GM12878 (cell line): ENCODE results near the gene DIO3. TPM values are rescaled to one million over a fixed set of nuclear protein-coding genes. Genes with fewer than 3 reads are reported as not detected.

Source experiments
- ATAC-seq: fragments of 200-7000 bp; cut with Tn5 transposase; 3 replicates; pipeline ENCODE4 v1.9.1; 2020; ENCODE audit warnings: mild to moderate bottlenecking, moderate library complexity
- BruUV-seq: library from RNA; stranded (reverse); fragments of 400-500 nt; replicated peaks from 2 replicates; lab custom pipeline; 2021; lab: Mats Ljungman, UMichigan
- CTCF ChIA-PET: fragments of 300-600 bp; sonication (Branson Sonifier 250); formaldehyde crosslinking; extraction: SDS; loops from one replicate; lab custom pipeline; 2021; ENCODE audit warnings: inconsistent platforms; lab: Yijun Ruan, JAX
- POLR2A ChIA-PET: fragments of 350-600 bp; formaldehyde crosslinking; extraction: SDS; loops from one replicate; lab custom pipeline; 2021; ENCODE audit warnings: inconsistent platforms; lab: Charles Lee
- RAD21 ChIA-PET: fragments of 300-600 bp; sonication (Branson Sonifier 250); formaldehyde crosslinking; loops from one replicate; lab custom pipeline; 2023; ENCODE audit warnings: antibody characterized with exemption; ENCODE audit not compliant: unreplicated experiment; lab: Charles Lee
- SMC1A ChIA-PET: fragments of 300-600 bp; sonication (Branson Sonifier 250); formaldehyde crosslinking; loops from one replicate; lab custom pipeline; 2023; ENCODE audit not compliant: unreplicated experiment, uncharacterized antibody; lab: Charles Lee
- DNase-seq: peaks from one replicate; pipeline ENCODE4 v3.0.0-alpha.2; 2011; ENCODE audit warnings: low read depth, low spot score
- FAIRE-seq: peaks from 3 replicates; lab custom pipeline; 2011; peaks lifted over from hg19 to GRCh38; lab: Jason Lieb, UNC
- H2AFZ ChIP-seq: 2 replicates; pipeline ENCODE4 v1.6.0; 2011; ENCODE audit warnings: low read depth, low read length, control low read depth; ENCODE audit not compliant: control insufficient read depth
- H3K27ac ChIP-seq: 2 replicates; pipeline ENCODE4 v1.5.1; 2011; ENCODE audit warnings: control low read depth; ENCODE audit not compliant: control insufficient read depth, insufficient read depth
- H3K27me3 ChIP-seq, 2 experiments: replicated peaks in 1 of 2; 2 replicates each; pipeline versions ENCODE4 v1.6.0 to v1.6.1; 2011; ENCODE audit warnings: low read length in 1 of 2; ENCODE audit not compliant: control insufficient read depth in 2 of 2, insufficient read depth in 2 of 2
- H3K36me3 ChIP-seq, 2 experiments: 2 replicates each; pipeline ENCODE4 v1.5.1; 2011; ENCODE audit warnings: low read length in 1 of 2; ENCODE audit not compliant: control insufficient read depth in 2 of 2, insufficient read depth in 2 of 2
- H3K4me1 ChIP-seq: 2 replicates; pipeline ENCODE4 v1.6.1; 2011; ENCODE audit warnings: mild to moderate bottlenecking, low read length, moderate library complexity, mixed read lengths; ENCODE audit not compliant: control insufficient read depth, insufficient read depth
- H3K4me2 ChIP-seq: 2 replicates; pipeline ENCODE4 v1.6.0; 2011; ENCODE audit warnings: control low read depth; ENCODE audit not compliant: control insufficient read depth, insufficient read depth
- H3K4me3 ChIP-seq: fragments of 200-600 bp; sonication (generic); 2 replicates; pipeline ENCODE4 v1.5.1; 2016
- H3K79me2 ChIP-seq: 2 replicates; pipeline ENCODE4 v1.6.0; 2011; ENCODE audit warnings: low read length; ENCODE audit not compliant: control insufficient read depth, insufficient read depth
- H3K9ac ChIP-seq: 2 replicates; pipeline ENCODE4 v1.8.0; 2011; ENCODE audit warnings: low read length, control low read depth, mixed read lengths; ENCODE audit not compliant: control insufficient read depth, insufficient read depth
- H3K9me3 ChIP-seq: replicated peaks from 3 replicates; pipeline ENCODE4 v1.5.1; 2011; ENCODE audit warnings: mild to moderate bottlenecking, low read length; ENCODE audit not compliant: control insufficient read depth, insufficient read depth
- H4K20me1 ChIP-seq: 2 replicates; pipeline ENCODE4 v1.6.0; 2011; ENCODE audit not compliant: control insufficient read depth, insufficient read depth
- CBX5 ChIP-seq: sonication (generic); IDR thresholded peaks from 2 replicates; pipeline ENCODE4 v1.6.1; 2016; ENCODE audit warnings: low read depth, moderate library complexity, mild to moderate bottlenecking, inconsistent platforms
- CTCF ChIP-seq, 3 experiments: IDR thresholded peaks in 2 of 3; conservative IDR thresholded peaks in 1 of 3; 2 replicates each; pipeline ENCODE4 v1.5.1; 2011; ENCODE audit warnings: low read depth in 3 of 3, low read length in 3 of 3, mild to moderate bottlenecking in 3 of 3, control low read depth in 2 of 3, moderate library complexity in 2 of 3, inconsistent platforms in 1 of 3, mixed read lengths in 1 of 3; ENCODE audit not compliant: control insufficient read depth in 2 of 3, insufficient read depth in 1 of 3; ENCODE audit errors: extremely low read depth in 1 of 3
- IRF3 ChIP-seq: fragments of 450-650 bp; IDR thresholded peaks from 2 replicates; pipeline ENCODE4 v1.6.1; 2014; ENCODE audit warnings: mild to moderate bottlenecking
- JUNB ChIP-seq: IDR thresholded peaks from 2 replicates; pipeline ENCODE4 v1.6.1; 2016; ENCODE audit warnings: antibody characterized with exemption, mild to moderate bottlenecking
- MEF2B ChIP-seq: fragments of 450-650 bp; IDR thresholded peaks from 2 replicates; pipeline ENCODE4 v1.6.1; 2018; ENCODE audit warnings: mild to moderate bottlenecking, moderate library complexity; ENCODE audit not compliant: partially characterized antibody, poor library complexity, severe bottlenecking
- WGBS: methylation state at CpG from one replicate; pipeline ENCODE4 v1.1.6; 2016; ENCODE audit warnings: low lambda C conversion rate; ENCODE audit not compliant: insufficient replicate concordance, insufficient coverage; ENCODE audit errors: missing lambda C conversion rate; 5-methylcytosine and 5-hydroxymethylcytosine counted together
- in situ Hi-C: fragments of 300-500 bp; cut with MboI; formaldehyde crosslinking; loops from 9 replicates; pipeline ENCODE4 v1.14.3; 2018; ENCODE audit warnings: mixed read lengths
- intact Hi-C: fragments of 100-400 bp; cut with micrococcal nuclease; formaldehyde crosslinking; loops from one replicate; pipeline ENCODE4 v1.14.2; 2022; ENCODE audit not compliant: unreplicated experiment
- polyA plus RNA-seq, 11 experiments: library from polyadenylated mRNA; depleted of rRNA in 4 of 11; unstranded in 6 of 11; stranded (reverse) in 5 of 11; fragments of >200 nt; fragmentation: Nextera tagmentation in 4 of 11; fragmentation: Illumina TruSeq in 1 of 11; extraction: Ambion mirVana in 4 of 11; extraction: Trizol in 1 of 11; gene quantifications; 1 replicate in 1 of 11; 2 replicates in 10 of 11; pipeline versions ENCODE4 v1.2.1 to v1.2.3, GENCODE V29; 2011 to 2016; ENCODE audit warnings: inconsistent platforms in 2 of 11, missing spikeins in 2 of 11, low read depth in 1 of 11
- total RNA-seq, 4 experiments: library from RNA; depleted of rRNA in 3 of 4; stranded (reverse); fragments of >200 nt in 3 of 4; fragmentation: Illumina TruSeq in 1 of 4; extraction: Trizol in 1 of 4; gene quantifications; 2 replicates each; pipeline versions ENCODE4 v1.2.1 to v1.2.3, GENCODE V29; 2013 to 2021
- TF ChIP-seq, protein P1 (sequence below): IDR thresholded peaks from 2 replicates; pipeline ENCODE4 v1.6.1; 2012; ENCODE audit warnings: low read length, inconsistent platforms

Gene DIO3
- total and polyA plus RNA-seq, 10 of the 15 experiments (the other 5 are each of a cell fraction or from before 2014, with no cell fraction given) = not detected

DNA sequence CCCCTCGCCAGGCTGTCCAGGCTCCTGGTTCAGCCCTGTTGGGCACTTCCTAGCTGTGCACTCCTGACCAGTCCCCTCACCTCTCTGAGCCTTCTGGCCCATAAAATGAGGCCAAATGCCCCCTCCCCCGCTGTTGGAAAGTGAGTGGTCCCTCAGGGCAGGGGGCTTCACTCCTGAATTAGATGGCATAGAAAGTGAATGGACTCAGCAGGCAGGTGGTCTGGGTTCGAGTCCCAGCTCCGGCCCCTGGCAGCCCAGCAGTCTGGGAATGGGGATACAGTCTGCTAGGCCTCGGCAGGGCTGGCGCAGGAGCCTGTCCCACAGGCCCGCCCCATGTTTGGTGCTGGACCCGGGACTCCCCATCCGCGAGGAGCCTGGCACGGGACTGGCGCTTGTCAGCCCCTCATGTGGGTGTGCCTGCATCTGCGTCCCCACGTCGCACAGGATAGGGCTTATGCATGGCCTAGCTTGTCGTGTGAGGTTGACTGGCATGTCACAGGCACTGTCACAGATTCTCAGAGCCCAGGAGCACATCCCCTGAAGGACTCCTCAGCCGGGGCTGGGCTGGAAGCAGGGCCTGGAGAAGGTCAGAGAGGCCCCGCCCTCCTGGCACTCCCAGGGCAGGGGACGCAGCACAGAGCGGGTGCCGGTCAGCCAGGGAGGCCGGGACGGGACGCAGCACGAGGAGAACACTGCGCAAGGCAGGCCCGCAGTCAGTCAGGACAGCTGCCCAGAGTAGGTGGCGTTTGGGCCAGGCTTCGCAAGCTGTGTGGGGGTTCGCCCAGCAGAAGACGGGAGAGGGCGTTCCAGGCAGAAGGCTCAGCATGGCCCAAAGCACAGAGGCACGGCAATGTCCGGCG is 40.5 kb downstream of the DIO3 start (continued):
- TF ChIP-seq CTCF (IDR thresholded peaks at IDR 0.05 in 2 of 3, conservative IDR thresholded peaks at IDR 0.05 in 1 of 3; ENCODE audit: control insufficient read depth in 2 of 3, extremely low read depth in 1 of 3, insufficient read depth in 1 of 3, low read depth in 3 of 3, low read length in 3 of 3) (no peak), CBX5 (no peak)

GRCh38 chr14:101602466-101602840 is 41.2 kb downstream of the DIO3 start:
- BruUV-seq = no TSS peak
- TF ChIP-seq IRF3 (no peak), MEF2B (no peak), JUNB (no peak)
- TF ChIP-seq, protein P1, sequence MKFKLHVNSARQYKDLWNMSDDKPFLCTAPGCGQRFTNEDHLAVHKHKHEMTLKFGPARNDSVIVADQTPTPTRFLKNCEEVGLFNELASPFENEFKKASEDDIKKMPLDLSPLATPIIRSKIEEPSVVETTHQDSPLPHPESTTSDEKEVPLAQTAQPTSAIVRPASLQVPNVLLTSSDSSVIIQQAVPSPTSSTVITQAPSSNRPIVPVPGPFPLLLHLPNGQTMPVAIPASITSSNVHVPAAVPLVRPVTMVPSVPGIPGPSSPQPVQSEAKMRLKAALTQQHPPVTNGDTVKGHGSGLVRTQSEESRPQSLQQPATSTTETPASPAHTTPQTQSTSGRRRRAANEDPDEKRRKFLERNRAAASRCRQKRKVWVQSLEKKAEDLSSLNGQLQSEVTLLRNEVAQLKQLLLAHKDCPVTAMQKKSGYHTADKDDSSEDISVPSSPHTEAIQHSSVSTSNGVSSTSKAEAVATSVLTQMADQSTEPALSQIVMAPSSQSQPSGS = no peak
- 28% methylated on average over 12 of the region's 12 CpGs for WGBS
- RAD21 ChIA-PET = no interaction called here
- Histone ChIP-seq H3K27me3 (peaks cover 0 to 1% of the 10 kb centered on the region in 2 experiments; a peak in 1 of 4 replicates), H3K9me3 (no peaks in the 10 kb centered on the region; the same call in 2 of the 3 replicates), H3K4me2 (no peak overlapping the region), H4K20me1 (no peaks in the 10 kb centered on the region), H3K36me3 (no peaks in the 10 kb centered on the region), H3K4me1 (no peaks in the 10 kb centered on the region), H2AFZ (no peak overlapping the region), H3K9ac (no peak overlapping the region), H3K4me3 (no peak overlapping the region), H3K27ac (no peak overlapping the region), H3K79me2 (no peaks in the 10 kb centered on the region)
- DNase-seq (no peak), FAIRE-seq (no peak), ATAC-seq (no peak)
- in situ Hi-C loops (no loop called here), intact Hi-C loops (no loop called here)
- SMC1A ChIA-PET = no interaction called here
- POLR2A ChIA-PET = no interaction called here
- CTCF ChIA-PET = no interaction called here
